C4-2B (cell line): Measurements from ENCODE around the gene TIGD3.

Experiments used
- CTCF ChIP-seq: fragments of 450-650 bp; conservative IDR thresholded peaks from 2 replicates; pipeline ENCODE4 v1.5.1; 2017; ENCODE audit warnings: mild to moderate bottlenecking
- ZFX ChIP-seq: fragments of 450-650 bp; IDR thresholded peaks from 2 replicates; pipeline ENCODE4 v1.6.1; 2017

- TF ChIP-seq CTCF (no peak), ZFX (no peak)
Measured at GRCh38 chr11:65362966-65363365, 8.4 kb downstream of the TIGD3 start.
